Measurements from ENCODE around the gene C10orf67. TPM values are rescaled to one million over a fixed set of nuclear protein-coding genes. Genes with fewer than 3 reads are reported as not detected.

C10orf67 gene
- 0.22 and 0.29 TPM in 2 replicates for total RNA-seq

DNA sequence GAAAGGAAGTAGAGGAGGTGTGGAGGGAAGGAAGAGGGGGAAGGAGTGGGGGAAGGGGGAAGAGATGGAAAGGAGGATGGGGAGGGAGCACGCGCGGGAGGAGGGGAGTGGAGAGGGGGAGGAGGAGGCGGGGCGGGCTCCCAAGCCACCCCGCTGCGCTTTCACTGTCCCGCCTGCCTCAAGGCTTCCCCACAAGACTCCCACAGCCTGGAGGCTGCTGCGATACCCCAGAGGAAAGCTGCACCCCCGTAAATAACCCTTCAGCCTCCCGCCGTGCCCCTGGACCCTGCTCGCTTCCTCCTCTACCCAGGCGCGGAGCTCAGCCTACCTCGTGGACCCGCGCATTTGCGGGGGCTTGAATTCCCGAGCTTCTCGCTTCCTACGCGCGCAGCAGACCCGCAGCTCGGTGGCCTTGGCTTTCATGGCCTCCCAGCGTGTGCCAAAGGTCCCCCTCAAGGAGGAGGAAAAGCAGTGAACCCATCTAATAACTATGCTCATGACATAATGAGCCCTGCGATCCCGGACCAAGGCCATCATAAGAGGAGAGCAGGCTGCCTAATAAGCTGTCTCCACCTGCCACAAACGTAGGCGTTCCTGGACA is at the start of gene C10orf67:
Gene C10orf67 (minus strand): TSS at position 557 of the 601 bp plus-strand sequence. CDS start 23 bp downstream, at position 534.

DNA sequence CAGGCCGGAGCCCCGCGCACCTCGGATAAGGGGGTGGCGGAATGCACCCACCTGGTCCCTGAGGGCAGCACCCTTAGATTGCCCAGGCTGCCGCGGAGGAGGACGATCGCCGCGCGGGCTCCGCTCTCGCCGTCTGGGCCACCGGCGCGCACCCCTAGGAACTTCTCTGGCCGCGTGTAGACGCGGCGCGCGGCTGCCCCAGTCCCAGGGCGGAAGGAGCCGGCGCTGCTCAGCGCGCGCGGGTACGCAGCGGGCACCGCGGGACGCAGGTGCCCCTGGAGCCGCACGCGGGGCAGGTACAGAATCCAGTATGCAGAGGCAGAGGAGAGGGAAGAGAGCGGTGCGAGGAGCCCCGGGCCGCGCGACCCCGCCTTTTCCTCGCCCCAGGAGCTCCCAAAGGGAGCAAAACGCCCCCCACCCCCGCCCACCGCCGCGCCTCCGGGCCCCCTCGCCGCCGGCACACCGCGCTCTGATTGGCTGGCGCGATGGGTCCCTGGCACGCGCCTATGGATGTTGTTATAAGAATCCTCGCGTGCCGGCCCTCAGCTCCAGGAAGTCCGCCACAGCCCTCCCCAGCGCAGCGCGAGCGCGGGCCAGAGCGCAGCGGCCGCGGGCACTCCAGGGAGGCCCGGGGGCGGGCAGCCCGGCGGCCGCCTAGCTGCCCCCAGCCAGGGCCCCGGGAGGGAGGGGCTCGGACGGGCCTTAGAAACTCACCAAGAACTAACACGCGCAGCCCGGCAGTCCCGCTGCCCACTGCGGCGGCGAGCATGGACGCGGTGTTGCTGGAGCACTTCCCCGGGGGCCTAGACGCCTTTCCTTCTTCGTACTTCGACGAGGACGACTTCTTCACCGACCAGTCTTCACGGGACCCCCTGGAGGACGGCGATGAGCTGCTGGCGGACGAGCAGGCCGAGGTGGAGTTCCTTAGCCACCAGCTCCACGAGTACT is 152.6 kb downstream of the C10orf67 start, which contains the start of gene PTF1A:
Gene PTF1A (plus strand): TSS at position 549 of the 948 bp plus-strand sequence. CDS start 219 bp downstream, at position 768.

Small RNAs within 50 kb of the gene (small RNA-seq; reads per million reads assigned to genes)
- gene MIR1254-2 (ENCODE audit: low replicate concordance), result not detected
- gene RF00561 (ENCODE audit: low replicate concordance), result not detected

Other genes with a start within 250 kb of the C10orf67 start
- gene MSRB2, start 249.2 kb downstream of the C10orf67 start, total RNA-seq, result 9.2 and 11.8 TPM in 2 replicates
- not detected in 2 replicates for gene PTF1A, start 152.5 kb downstream of the C10orf67 start, total RNA-seq
- gene OTUD1, start 94.3 kb upstream of the C10orf67 start, total RNA-seq, result 5.6 and 10.3 TPM in 2 replicates

Measured in placental pericyte (primary cell).